ENCODE measurements around the gene IL33.

GRCh38 chr9:6237267-6237666, 21.7 kb downstream of the IL33 start:
- TF ChIP-seq CTCF (IDR thresholded peaks at IDR 0.05), result no peak
- no peak for TF ChIP-seq POLR2A (IDR thresholded peaks at IDR 0.05; ENCODE audit: low read depth)
- no peak for TF ChIP-seq EP300 (IDR thresholded peaks at IDR 0.05)

Data from esophagus muscularis mucosa (tissue), 4 donors.